ENCODE results near the gene DNAJB5. TPM values are rescaled to one million over a fixed set of nuclear protein-coding genes. Genes with fewer than 3 reads are reported as not detected.

DNAJB5 gene
- polyA plus RNA-seq, 1 of the 3 experiments (the other 2 are of a cell fraction) = 3.3 TPM

DNA sequence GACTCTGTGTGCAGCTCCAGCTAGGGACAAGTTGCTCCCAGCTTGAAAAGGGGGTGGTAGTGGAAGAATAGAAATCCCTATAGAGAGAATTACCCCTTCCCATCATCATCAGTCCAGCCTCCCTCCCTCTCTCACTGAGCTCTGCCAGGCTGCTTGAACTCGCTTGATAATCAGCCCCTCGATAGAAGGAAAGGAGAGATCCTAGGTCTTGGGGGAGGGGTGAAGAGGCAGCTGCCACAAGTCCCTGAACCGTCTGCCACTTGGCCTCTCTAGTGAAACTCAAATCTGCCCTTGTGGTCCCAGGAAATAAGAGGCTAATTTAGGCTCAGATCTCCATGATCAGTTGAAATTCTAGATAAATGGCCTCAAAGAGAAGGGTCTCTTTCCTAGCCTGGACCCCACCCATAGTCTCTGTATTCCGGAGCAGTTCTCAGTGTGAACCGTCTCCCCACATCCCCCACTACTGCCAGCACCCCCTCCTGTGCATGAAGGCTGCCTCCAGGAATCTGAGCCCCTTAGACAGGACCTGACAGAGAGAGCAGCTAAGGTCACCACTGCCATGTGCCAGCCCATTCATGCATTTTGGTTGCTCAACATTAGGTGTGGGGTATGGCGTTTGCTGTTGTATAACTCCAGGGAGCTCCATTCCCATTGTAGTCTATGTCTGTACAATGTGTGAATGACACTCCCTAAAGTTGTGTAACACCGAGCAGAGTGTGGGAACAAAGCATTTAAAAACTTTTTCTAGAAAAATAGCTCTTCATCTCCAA is 5.5 kb downstream of the DNAJB5 start:
- Histone ChIP-seq H3K4me3 (ENCODE audit: low read depth in 2 of 2, low read length in 1 of 2) (no peak overlapping the region), H4K20me1 (ENCODE audit: insufficient read depth) (no peaks in the 10 kb centered on the region), H3F3A (replicated peaks; ENCODE audit: insufficient read depth) (peaks cover 24% of the 10 kb centered on the region), H2AFZ (ENCODE audit: low read depth) (no peak overlapping the region), H3K79me2 (ENCODE audit: insufficient read depth) (peaks cover under 1% of the 10 kb centered on the region; the same call in 1 of the 2 replicates), H3K4me2 (no peak overlapping the region), H3K4me1 (ENCODE audit: control insufficient read depth in 1 of 2, insufficient read depth in 2 of 2, low read depth in 1 of 2, low read length in 1 of 2) (peaks cover 28 to 48% of the 10 kb centered on the region in 2 experiments), H3K36me3 (replicated peaks in 1 of 2; ENCODE audit: control insufficient read depth in 1 of 2, insufficient read depth in 2 of 2, low read length in 1 of 2) (peaks cover 7 to 24% of the 10 kb centered on the region in 2 experiments), H3K27ac (ENCODE audit: low read depth in 2 of 2, low read length in 1 of 2) (peak overlapping the region; percentile 14 to 88; a peak in 2 of 4 replicates), H3K9me3 (no peaks in the 10 kb centered on the region), H3K27me3 (ENCODE audit: insufficient read depth) (no peaks in the 10 kb centered on the region), H3K9ac (no peak overlapping the region), H3K9me2 (no peaks in the 10 kb centered on the region)
- TF ChIP-seq NFIC (IDR thresholded peaks at IDR 0.05; ENCODE audit: borderline replicate concordance) (no peak), NRF1 (IDR thresholded peaks at IDR 0.05; ENCODE audit: low read depth, low read length) (no peak), CHD2 (IDR thresholded peaks at IDR 0.05; ENCODE audit: low read length, partially characterized antibody) (no peak), EP300 (IDR thresholded peaks at IDR 0.05; ENCODE audit: borderline replicate concordance in 1 of 2, low read depth in 1 of 2, low read length in 1 of 2) (no peak), TEAD4 (IDR thresholded peaks at IDR 0.05; ENCODE audit: borderline replicate concordance, insufficient read depth) (no peak), SIN3A (IDR thresholded peaks at IDR 0.05; ENCODE audit: borderline replicate concordance, low read depth, low read length) (no peak), ELF1 (IDR thresholded peaks at IDR 0.05) (no peak), MXI1 (IDR thresholded peaks at IDR 0.05; ENCODE audit: low read depth, low read length) (no peak), POLR2AphosphoS5 (IDR thresholded peaks at IDR 0.05; ENCODE audit: low read depth, low read length) (no peak), TCF12 (IDR thresholded peaks at IDR 0.05) (no peak), FOXJ3 (CRISPR knock-in tag; IDR thresholded peaks at IDR 0.05) (no peak)
- TF ChIP-seq, protein P1, sequence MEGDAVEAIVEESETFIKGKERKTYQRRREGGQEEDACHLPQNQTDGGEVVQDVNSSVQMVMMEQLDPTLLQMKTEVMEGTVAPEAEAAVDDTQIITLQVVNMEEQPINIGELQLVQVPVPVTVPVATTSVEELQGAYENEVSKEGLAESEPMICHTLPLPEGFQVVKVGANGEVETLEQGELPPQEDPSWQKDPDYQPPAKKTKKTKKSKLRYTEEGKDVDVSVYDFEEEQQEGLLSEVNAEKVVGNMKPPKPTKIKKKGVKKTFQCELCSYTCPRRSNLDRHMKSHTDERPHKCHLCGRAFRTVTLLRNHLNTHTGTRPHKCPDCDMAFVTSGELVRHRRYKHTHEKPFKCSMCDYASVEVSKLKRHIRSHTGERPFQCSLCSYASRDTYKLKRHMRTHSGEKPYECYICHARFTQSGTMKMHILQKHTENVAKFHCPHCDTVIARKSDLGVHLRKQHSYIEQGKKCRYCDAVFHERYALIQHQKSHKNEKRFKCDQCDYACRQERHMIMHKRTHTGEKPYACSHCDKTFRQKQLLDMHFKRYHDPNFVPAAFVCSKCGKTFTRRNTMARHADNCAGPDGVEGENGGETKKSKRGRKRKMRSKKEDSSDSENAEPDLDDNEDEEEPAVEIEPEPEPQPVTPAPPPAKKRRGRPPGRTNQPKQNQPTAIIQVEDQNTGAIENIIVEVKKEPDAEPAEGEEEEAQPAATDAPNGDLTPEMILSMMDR (IDR thresholded peaks at IDR 0.05) = no peak
- TF ChIP-seq, protein P2, sequence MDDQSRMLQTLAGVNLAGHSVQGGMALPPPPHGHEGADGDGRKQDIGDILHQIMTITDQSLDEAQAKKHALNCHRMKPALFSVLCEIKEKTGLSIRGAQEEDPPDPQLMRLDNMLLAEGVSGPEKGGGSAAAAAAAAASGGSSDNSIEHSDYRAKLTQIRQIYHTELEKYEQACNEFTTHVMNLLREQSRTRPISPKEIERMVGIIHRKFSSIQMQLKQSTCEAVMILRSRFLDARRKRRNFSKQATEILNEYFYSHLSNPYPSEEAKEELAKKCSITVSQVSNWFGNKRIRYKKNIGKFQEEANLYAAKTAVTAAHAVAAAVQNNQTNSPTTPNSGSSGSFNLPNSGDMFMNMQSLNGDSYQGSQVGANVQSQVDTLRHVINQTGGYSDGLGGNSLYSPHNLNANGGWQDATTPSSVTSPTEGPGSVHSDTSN (IDR thresholded peaks at IDR 0.05) = no peak
- ChIA-PET POLR2A (interaction anchor here (0.6 to 2.0 kb wide), 3 partner anchors 77 to 950 kb away, joined by 3 to 19 read pairs (median 3); partner anchors contain the start of gene VCP), CTCF (interaction anchor here (0.6 to 8.5 kb wide), 45 partner anchors 7 to 580 kb away, joined by 3 to 174 read pairs (median 5); a partner anchor contains a TSS)
- DNase-seq = no peak
- WGBS (ENCODE audit: low lambda C conversion rate) = 86% methylated on average over 4 of the region's 7 CpGs

DNA sequence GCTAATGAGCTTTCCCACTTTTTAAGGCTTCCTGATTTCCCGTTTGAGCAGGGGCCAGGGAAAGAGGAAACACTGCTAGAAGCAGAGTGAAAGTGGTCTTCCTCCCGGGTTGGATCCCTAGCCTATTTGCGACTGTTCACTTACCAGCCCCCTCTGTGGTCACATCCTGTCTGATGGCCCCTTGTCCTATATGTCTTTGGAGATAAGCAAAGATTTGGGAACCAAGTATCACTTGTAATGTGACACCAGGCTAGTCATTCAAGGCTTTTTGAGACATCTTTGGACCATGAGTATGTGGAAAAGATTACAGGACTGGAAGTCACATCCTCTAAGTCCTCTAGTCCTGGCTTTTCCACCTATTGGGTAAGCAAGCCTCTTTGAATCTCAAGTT is 6.1 kb downstream of the DNAJB5 start:
- H3K9me2 ChIP-seq = no peaks in the 10 kb centered on the region
- ChIA-PET POLR2A (no interaction called here), CTCF (interaction anchor here (0.6 to 8.5 kb wide), 4 partner anchors 11 to 235 kb away, joined by 4 to 174 read pairs (median 38); a partner anchor contains a TSS)
- no peak overlapping the region for H3K4me3 ChIP-seq (ENCODE audit: low read depth in 2 of 2, low read length in 1 of 2)
- H3K9ac ChIP-seq = no peak overlapping the region
- no peak for DNase-seq
- H4K20me1 ChIP-seq (ENCODE audit: insufficient read depth) = no peaks in the 10 kb centered on the region
- no peaks in the 10 kb centered on the region for H3K9me3 ChIP-seq
- H3K27me3 ChIP-seq (ENCODE audit: insufficient read depth) = no peaks in the 10 kb centered on the region
- H3F3A ChIP-seq (replicated peaks; ENCODE audit: insufficient read depth) = peaks cover 24% of the 10 kb centered on the region
- H3K36me3 ChIP-seq (replicated peaks in 1 of 2; ENCODE audit: control insufficient read depth in 1 of 2, insufficient read depth in 2 of 2, low read length in 1 of 2) = peaks cover 7 to 24% of the 10 kb centered on the region in 2 experiments
- no peak overlapping the region for H2AFZ ChIP-seq (ENCODE audit: low read depth)
- peaks cover 24 to 42% of the 10 kb centered on the region in 2 experiments for H3K4me1 ChIP-seq (ENCODE audit: control insufficient read depth in 1 of 2, insufficient read depth in 2 of 2, low read depth in 1 of 2, low read length in 1 of 2)
- WGBS (ENCODE audit: low lambda C conversion rate) = 55% methylated on average over 3 of the region's 3 CpGs
- TF ChIP-seq RXRA (IDR thresholded peaks at IDR 0.05; ENCODE audit: borderline replicate concordance, low read depth) = no peak
- TF ChIP-seq, protein P3, sequence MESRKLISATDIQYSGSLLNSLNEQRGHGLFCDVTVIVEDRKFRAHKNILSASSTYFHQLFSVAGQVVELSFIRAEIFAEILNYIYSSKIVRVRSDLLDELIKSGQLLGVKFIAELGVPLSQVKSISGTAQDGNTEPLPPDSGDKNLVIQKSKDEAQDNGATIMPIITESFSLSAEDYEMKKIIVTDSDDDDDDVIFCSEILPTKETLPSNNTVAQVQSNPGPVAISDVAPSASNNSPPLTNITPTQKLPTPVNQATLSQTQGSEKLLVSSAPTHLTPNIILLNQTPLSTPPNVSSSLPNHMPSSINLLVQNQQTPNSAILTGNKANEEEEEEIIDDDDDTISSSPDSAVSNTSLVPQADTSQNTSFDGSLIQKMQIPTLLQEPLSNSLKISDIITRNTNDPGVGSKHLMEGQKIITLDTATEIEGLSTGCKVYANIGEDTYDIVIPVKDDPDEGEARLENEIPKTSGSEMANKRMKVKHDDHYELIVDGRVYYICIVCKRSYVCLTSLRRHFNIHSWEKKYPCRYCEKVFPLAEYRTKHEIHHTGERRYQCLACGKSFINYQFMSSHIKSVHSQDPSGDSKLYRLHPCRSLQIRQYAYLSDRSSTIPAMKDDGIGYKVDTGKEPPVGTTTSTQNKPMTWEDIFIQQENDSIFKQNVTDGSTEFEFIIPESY (IDR thresholded peaks at IDR 0.05; ENCODE audit: borderline replicate concordance, low read depth) = no peak
- TF ChIP-seq SMC3 (IDR thresholded peaks at IDR 0.05; ENCODE audit: low read depth, low read length) = no peak
- TF ChIP-seq FOSL2 (IDR thresholded peaks at IDR 0.05; ENCODE audit: borderline replicate concordance, low read depth) = no peak
- TF ChIP-seq GABPA (IDR thresholded peaks at IDR 0.05; ENCODE audit: low read depth) = no peak
- TF ChIP-seq RFX5 (IDR thresholded peaks at IDR 0.05; ENCODE audit: low read length) = no peak
- no peak for TF ChIP-seq EP300 (IDR thresholded peaks at IDR 0.05; ENCODE audit: borderline replicate concordance in 1 of 2, low read depth in 1 of 2, low read length in 1 of 2)
- no peak for TF ChIP-seq GATA2 (CRISPR knock-in tag; IDR thresholded peaks at IDR 0.05)
- no peak for TF ChIP-seq ELF1 (IDR thresholded peaks at IDR 0.05)
- TF ChIP-seq CHD2 (IDR thresholded peaks at IDR 0.05; ENCODE audit: low read length, partially characterized antibody) = no peak
- TF ChIP-seq, protein P4, sequence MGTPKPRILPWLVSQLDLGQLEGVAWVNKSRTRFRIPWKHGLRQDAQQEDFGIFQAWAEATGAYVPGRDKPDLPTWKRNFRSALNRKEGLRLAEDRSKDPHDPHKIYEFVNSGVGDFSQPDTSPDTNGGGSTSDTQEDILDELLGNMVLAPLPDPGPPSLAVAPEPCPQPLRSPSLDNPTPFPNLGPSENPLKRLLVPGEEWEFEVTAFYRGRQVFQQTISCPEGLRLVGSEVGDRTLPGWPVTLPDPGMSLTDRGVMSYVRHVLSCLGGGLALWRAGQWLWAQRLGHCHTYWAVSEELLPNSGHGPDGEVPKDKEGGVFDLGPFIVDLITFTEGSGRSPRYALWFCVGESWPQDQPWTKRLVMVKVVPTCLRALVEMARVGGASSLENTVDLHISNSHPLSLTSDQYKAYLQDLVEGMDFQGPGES (IDR thresholded peaks at IDR 0.05; ENCODE audit: low read depth, low read length) = no peak
- H3K79me2 ChIP-seq (ENCODE audit: insufficient read depth) = no peaks in the 10 kb centered on the region
- 0 out of 4 replicates have a peak overlapping the region, but pooled peaks of 1 of the 2 experiments have one; percentile 14 for H3K27ac ChIP-seq (ENCODE audit: low read depth in 2 of 2, low read length in 1 of 2)
- H3K4me2 ChIP-seq = no peak overlapping the region
